Right lobe of liver (tissue), 6 donors: Measurements from ENCODE around the gene NPIPA5. TPM values are rescaled to one million over a fixed set of nuclear protein-coding genes. Genes with fewer than 3 reads are reported as not detected.
"Not testable (repeated sequence)": the region's sequence is repeated elsewhere in the genome, so short reads cannot be mapped to it uniquely, and the experiment has no call there.

Source experiments
- ATAC-seq, 4 donors: fragments of 200-7000 bp; cut with Tn5 transposase; one replicate each; pipeline ENCODE4 v1.9.1; 2020; ENCODE audit warnings: mild to moderate bottlenecking in 4 of 4, moderate library complexity in 4 of 4
- DNase-seq, 3 donors: peaks; one replicate each; pipeline ENCODE4 v3.0.0-alpha.2; 2020
- H3K27ac ChIP-seq, 3 donors: fragments of 200-600 bp; one replicate each; pipeline ENCODE4 v1.8.0; 2022
- H3K27me3 ChIP-seq, 2 donors: fragments of 200-600 bp; one replicate each; pipeline ENCODE4 v1.8.0; 2022
- H3K36me3 ChIP-seq, 4 donors: fragments of 200-600 bp; sonication (generic) in 1 of 4; one replicate each; pipeline versions ENCODE4 v1.5.1 to v1.8.0; 2017 to 2022; ENCODE audit warnings: control low read depth in 1 of 4
- H3K4me1 ChIP-seq, 4 donors: fragments of 200-600 bp; sonication (generic) in 1 of 4; one replicate each; pipeline versions ENCODE4 v1.5.1 to v1.8.0; 2017 to 2022; ENCODE audit warnings: control low read depth in 1 of 4
- H3K4me3 ChIP-seq, 3 donors: fragments of 200-600 bp; one replicate each; pipeline ENCODE4 v1.8.0; 2022
- H3K9me3 ChIP-seq, 4 donors: fragments of 200-600 bp; sonication (generic) in 1 of 4; one replicate each; pipeline versions ENCODE4 v1.5.1 to v1.8.0; 2017 to 2022; ENCODE audit warnings: control low read depth in 1 of 4
- WGBS: methylation state at CpG from one replicate; pipeline ENCODE4 v1.1.6; 2018; ENCODE audit warnings: low coverage, low lambda C conversion rate; ENCODE audit not compliant: insufficient coverage; ENCODE audit errors: missing lambda C conversion rate; 5-methylcytosine and 5-hydroxymethylcytosine counted together
- intact Hi-C, 2 donors: fragments of 100-400 bp; cut with DNase I; formaldehyde crosslinking; loops; one replicate each; pipeline versions ENCODE4 v1.11.2 to v1.14.1; 2022
- total RNA-seq, 6 experiments: library from RNA; depleted of rRNA in 2 of 6; stranded (reverse); fragments of >200 nt in 2 of 6; fragmentation: NEBNext Ultra II Directional in 3 of 6; extraction: Animal tissue kit (Norgen Biotek cat#: 25700) in 3 of 6; gene quantifications; one replicate each; pipeline versions ENCODE4 v1.1.0 to v1.2.4, GENCODE V29; 2016 to 2023
- donor health status: DM: no; HTN: yes; CAD: no.
- donor health status: DM: no; HTN: no; CAD: no.
- donor health status: DM: no; HTN: no; CAD: no.
- donor health status: DM: no; HTN: yes; CAD: no.
- donor health status: DM: no; HTN: yes; CAD: no.

NPIPA5 gene
- total RNA-seq, 6 experiments from 2014 or later, result 1.9 to 5.5 (median 3.5) TPM; not detected in 1

DNA sequence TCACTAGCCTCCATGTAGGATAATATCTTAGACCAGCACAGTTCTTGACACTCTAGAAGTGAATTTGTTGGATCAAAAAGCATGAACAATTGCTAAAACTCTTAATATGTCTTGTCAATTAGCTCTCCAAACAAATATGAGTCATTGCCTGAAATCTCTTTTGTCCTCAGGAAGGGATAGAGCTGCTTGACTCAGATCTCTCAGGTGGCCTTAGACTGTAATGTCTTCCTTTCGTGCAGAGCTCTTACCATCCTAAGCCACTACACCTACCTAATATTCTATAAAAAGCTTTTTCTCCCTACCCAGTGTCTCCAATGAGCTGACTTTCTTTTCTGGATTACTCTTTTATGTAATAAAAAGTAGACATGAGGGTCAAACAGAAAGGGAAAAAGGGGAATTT is 63.5 kb downstream of the NPIPA5 start:
- DNase-seq, H3K27me3 ChIP-seq, H3K9me3 ChIP-seq, H3K4me1 ChIP-seq, H3K4me3 ChIP-seq, H3K36me3 ChIP-seq, intact Hi-C loops, ATAC-seq, H3K27ac ChIP-seq: not testable (repeated sequence)
- WGBS, result 71% methylated on average over 1 of the region's 1 CpG

Other genes starting within 250 kb of the NPIPA5 start
- 10 to 100 TPM in 5 of 6 experiments, 1 to 10 TPM in 1; 9.3 to 18.8 (median 16.0) TPM for gene MPV17L, start 17.5 kb upstream of the NPIPA5 start, total RNA-seq
- gene BMERB1, start 56.3 kb upstream of the NPIPA5 start, total RNA-seq, result 10 to 100 TPM in 4 of 6 experiments, 1 to 10 TPM in 2; 7.0 to 24.0 (median 10.5) TPM